ENCODE data around the gene STK32C. TPM values are rescaled to one million over a fixed set of nuclear protein-coding genes. Genes with fewer than 3 reads are reported as not detected.
"Not testable (repeated sequence)": the region's sequence is repeated elsewhere in the genome, so short reads cannot be mapped to it uniquely, and the experiment has no call there.

STK32C gene
- 19.2 TPM for polyA plus RNA-seq (2012; ENCODE audit: insufficient read depth, insufficient read length)

- peak within 1 kb of the TSS; percentile 54 for H3K4me3 ChIP-seq (ENCODE audit: low read length)
- peak; percentile 65 for DNase-seq (ENCODE audit: low read depth, low spot score)
Observed at GRCh38 chr10:132307823-132308586, at the start of gene STK32C. Gene STK32C (minus strand): TSS chr10:132307950. CDS start chr10:132307833, 117 bp downstream.

- no peak for DNase-seq (ENCODE audit: low read depth, low spot score)
- H3K4me3 ChIP-seq (ENCODE audit: low read length) = no peak overlapping the region
Observed at GRCh38 chr10:132356621-132357195, 49.0 kb upstream of the STK32C start.

- no peak for DNase-seq (ENCODE audit: low read depth, low spot score)
Observed at GRCh38 chr10:132355754-132356153, 48.0 kb upstream of the STK32C start.

DNA sequence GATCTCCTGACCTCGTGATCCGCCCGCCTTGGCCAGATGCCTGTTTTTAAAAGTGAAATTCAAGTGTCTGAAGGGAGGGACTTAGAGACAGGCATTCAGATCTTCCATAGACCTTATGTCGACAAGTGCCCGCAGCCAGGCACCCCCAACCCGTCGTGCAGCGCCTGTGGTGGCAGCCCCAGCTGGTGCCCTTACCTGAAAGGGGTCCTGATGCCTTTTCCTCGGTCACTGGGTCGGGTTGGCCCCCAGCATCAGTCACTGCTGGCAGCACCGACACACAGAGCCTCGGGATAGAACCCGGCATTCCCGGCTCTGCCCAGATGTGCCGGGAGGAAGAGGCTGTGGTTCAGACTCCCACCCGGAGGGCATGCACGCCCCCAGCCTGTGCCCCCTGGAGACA, 47.5 kb upstream of the STK32C start:
- H3K4me3 ChIP-seq (ENCODE audit: low read length) = no peak overlapping the region
- no peak for DNase-seq (ENCODE audit: low read depth, low spot score)

More at GRCh38 chr10:132355754-132356153, 48.0 kb upstream of the STK32C start:
- no peak overlapping the region for H3K4me3 ChIP-seq (ENCODE audit: low read length)

- H3K4me3 ChIP-seq (ENCODE audit: low read length) = no peak overlapping the region
- DNase-seq (ENCODE audit: low read depth, low spot score) = no peak
Observed at GRCh38 chr10:132354356-132355094, 46.8 kb upstream of the STK32C start.

DNA sequence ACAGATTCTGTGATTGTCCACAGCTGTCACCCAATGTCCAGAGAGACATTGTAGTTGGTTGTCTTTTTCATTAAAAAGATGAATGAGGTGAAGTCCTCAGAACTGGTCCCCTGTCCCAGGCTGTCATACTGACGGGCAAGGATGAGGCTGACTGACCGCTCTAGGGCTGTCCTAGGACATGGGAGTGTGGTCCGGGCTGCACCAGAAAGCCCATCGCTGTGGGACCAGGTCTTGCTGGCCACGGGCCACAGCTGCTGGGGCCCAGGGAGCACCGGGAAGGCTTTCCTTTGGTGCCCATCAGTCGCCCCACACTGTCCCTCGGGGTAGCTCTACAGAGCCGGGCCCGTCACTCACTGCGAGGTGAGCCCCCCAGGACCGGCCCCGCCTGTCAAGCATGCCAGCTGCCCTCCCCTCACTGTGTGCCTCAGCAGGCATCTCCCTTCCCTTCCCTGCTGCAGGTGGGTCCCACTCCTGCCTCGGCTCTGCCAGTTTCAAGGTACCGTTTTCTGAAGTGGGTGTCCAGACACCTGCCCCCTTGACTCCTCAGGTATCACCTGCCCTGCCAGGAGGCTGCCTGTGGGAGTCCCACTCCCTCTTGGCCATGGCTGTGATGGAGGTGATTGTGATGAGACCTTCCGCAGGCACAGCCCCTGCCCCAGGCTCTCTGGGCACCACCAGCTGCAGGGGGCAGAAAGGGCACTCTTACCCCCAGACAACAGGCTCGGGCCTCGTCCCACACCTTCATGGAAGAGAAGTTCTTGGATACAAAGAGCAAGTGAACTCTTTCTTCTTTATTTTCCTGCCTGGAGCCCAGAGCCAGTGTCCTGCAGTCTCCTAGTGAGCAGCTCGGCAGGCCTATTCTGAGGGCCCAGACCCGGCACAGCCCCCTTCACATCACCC, 46.0 kb upstream of the STK32C start:
- no peak overlapping the region for H3K4me3 ChIP-seq (ENCODE audit: low read length)
- no peak for DNase-seq (ENCODE audit: low read depth, low spot score)

DNA sequence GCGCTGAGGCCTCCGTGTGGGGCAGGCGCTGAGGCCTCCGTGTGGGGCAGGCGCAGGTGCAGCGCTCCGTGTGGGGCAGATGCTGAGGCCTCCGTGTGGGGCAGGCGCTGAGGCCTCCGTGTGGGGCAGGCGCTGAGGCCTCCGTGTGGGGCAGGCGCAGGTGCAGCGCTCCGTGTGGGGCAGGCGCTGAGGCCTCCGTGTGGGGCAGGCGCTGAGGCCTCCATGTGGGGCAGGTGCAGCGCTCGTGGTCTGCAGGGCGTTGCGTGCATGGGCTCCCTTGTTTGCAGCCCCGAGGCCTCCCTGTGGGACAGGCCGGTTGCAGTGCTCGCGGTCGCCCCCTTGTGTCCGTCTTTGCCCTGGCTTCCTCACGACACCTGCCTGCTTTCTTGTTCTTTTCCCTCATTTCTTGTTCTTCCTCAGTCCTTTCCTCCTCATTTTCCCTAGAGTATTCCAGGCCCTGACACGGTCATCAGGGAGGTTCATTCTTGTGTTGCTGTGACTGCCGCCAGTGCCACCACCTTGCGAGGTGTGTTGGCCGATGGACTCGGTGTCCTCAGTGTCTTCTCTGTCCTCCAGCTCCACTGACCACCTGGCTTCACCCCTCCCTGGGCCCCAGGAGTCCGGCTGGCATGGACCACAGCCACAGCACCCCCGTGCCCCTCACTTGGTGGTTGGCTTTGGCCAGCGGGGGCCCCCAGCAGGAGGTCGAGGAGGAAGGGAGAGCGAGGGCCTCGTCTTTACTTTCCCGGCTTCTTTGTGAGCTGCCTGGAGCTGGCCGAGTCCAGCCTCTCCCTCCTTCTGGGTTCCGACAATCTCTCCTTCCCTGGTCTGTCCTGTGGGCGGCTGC, 44.9 kb upstream of the STK32C start:
- peak; percentile 22 for DNase-seq (ENCODE audit: low read depth, low spot score)
- not testable (repeated sequence) for H3K4me3 ChIP-seq (ENCODE audit: low read length)

GRCh38 chr10:132351611-132352010, 43.9 kb upstream of the STK32C start:
- DNase-seq (ENCODE audit: low read depth, low spot score) = no peak
- H3K4me3 ChIP-seq (ENCODE audit: low read length) = no peak overlapping the region

DNA sequence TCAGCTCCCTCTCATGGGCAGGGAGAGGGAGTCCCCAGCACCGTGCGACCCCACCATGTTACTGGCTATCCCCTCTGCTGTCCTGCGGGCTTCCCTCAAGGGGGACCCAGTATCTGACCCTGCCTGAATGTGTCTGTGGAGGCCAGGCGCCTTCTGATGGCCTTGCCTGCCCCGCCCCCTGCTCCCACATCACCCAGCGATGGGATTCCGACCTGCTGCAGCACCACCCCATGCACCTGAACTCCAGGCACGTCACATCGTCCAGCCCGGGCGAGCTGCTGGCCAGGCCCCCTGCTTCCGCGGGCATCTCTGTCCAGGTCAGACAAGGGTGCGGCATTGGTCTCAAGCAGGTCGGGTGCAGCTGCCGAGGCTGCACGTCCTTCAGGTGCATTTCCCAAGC, 43.2 kb upstream of the STK32C start:
- DNase-seq (ENCODE audit: low read depth, low spot score) = no peak
- no peak overlapping the region for H3K4me3 ChIP-seq (ENCODE audit: low read length)

DNA sequence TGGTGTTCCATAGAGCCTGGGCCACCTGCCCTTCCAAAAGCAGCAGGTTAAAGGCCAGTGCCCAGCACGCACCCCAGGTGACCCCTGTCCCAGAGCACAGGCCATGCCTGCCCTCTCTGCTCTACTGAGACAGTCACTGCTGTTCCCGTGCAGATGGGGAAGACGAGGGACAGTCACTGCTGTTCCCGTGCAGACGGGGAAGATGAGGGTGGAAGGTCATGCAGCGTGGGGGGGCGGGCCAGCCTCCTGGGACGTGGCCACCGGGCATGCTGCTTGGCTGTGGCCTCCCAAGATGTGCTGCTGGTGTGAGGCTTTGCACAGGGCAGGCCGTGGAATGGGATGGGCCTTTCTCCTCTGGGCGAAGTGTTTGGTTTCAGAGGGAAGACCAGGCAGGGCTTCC, 42.6 kb upstream of the STK32C start:
- no peak for DNase-seq (ENCODE audit: low read depth, low spot score)
- no peak overlapping the region for H3K4me3 ChIP-seq (ENCODE audit: low read length)

- no peak overlapping the region for H3K4me3 ChIP-seq (ENCODE audit: low read length)
- no peak for DNase-seq (ENCODE audit: low read depth, low spot score)
Observed at GRCh38 chr10:132349766-132350165, 42.0 kb upstream of the STK32C start.

GRCh38 chr10:132347931-132348267, 40.1 kb upstream of the STK32C start:
- no peak for DNase-seq (ENCODE audit: low read depth, low spot score)
- no peak overlapping the region for H3K4me3 ChIP-seq (ENCODE audit: low read length)

DNA sequence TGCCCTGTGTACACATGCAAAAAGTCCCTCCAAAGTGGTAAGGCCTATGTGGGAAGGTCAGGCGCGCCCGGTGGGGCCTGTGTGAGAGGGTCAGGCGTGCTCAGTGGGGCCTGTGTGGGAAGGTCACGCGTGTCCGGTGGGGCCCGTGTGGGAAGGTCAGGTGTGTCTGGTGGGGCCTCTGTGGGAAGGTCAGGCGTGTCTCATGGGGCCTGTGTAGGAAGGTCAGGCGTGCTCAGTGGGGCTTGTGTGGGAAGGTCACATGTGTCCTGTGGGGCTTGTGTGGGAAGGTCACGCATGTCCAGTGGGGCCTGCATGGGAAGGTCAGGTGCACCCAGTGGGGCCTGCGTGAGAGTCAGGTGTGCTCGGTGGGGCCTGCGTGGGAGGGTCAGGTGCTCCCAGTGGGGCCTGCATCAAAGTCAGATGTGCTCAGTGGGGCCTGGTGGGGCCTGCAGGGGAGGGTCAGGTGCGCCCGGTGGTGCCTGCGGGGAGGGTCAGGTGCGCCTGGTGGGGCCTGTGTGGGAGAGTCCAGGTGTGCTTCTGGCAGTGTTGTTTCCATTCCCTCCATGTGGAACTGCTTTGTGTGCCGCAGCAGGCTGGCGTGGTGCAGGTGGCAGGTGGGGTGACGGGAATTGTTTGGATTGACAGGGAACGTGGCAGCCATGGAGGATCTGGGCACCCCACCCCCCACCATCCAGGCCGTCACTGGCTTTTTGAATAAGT, 39.6 kb upstream of the STK32C start:
- H3K4me3 ChIP-seq (ENCODE audit: low read length) = no peak overlapping the region
- no peak for DNase-seq (ENCODE audit: low read depth, low spot score)

- H3K4me3 ChIP-seq (ENCODE audit: low read length) = no peak overlapping the region
- no peak for DNase-seq (ENCODE audit: low read depth, low spot score)
Observed at GRCh38 chr10:132346806-132347205, 39.1 kb upstream of the STK32C start.

- no peak for DNase-seq (ENCODE audit: low read depth, low spot score)
- H3K4me3 ChIP-seq (ENCODE audit: low read length) = no peak overlapping the region
Observed at GRCh38 chr10:132345345-132345744, 37.6 kb upstream of the STK32C start.

DNA sequence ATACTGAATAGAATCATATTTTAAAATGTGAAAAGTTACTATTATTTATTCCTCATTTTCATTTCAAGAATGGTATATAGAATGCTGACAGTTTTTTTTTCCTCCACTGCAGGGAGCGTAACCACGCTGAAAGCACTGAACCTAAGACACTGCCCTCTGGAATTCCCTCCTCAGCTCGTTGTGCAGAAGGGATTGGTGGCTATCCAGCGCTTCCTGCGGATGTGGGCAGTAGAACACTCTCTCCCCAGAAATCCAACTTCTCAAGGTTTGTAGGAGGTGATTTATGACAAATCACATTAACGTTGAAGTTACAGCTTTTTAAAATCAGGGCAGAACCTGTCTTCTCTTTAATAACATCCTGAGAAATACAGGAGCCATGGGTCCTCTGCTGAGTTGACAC, 36.6 kb upstream of the STK32C start:
- no peak for DNase-seq (ENCODE audit: low read depth, low spot score)
- H3K4me3 ChIP-seq (ENCODE audit: low read length) = no peak overlapping the region

DNA sequence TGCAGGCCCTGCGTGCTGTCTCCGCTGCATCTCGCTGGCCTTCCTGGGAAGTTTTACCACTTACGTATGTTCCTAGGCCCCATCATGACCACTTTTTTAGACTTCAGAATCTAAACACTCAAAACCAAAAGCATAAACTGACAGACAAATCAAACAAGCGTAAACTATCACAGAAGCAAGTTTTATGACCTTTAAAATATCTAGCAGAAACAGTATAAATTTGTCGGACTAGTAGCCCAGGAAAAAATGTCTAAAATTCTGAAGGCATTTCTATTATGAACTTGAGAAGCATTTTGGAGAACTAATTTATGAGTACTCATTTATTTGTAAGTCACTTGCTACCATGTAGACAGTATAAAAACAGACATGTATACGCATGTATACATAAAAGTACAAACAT, 34.8 kb upstream of the STK32C start:
- no peak overlapping the region for H3K4me3 ChIP-seq (ENCODE audit: low read length)
- DNase-seq (ENCODE audit: low read depth, low spot score) = no peak

DNA sequence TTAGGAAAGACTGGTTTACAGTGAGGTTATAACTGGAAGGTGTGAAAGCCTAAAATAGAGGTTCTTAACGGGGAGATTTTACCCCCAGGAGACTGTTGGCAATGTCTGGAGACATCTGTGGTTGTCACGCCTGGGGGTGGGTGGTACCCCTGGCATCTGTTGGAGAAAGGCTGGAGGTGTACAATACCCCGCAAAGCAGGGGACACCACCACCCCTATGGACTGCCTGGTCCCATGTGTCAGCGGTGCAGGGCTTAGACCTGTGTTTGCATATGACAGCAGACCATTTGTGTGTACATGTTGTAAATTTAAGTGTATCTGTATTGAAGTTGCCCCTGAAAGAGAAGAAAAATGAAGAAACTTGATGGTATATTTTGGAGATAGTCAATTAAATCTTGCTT, 34.0 kb upstream of the STK32C start:
- H3K4me3 ChIP-seq (ENCODE audit: low read length) = no peak overlapping the region
- no peak for DNase-seq (ENCODE audit: low read depth, low spot score)

Data from Jurkat, Clone E6-1 (cell line).